Measurements from ENCODE around the gene RPS6KC1. TPM values are rescaled to one million over a fixed set of nuclear protein-coding genes. Genes with fewer than 3 reads are reported as not detected.

The RPS6KC1 gene
- total RNA-seq, 1 experiment from 2014 or later, result 16.9 TPM

DNA sequence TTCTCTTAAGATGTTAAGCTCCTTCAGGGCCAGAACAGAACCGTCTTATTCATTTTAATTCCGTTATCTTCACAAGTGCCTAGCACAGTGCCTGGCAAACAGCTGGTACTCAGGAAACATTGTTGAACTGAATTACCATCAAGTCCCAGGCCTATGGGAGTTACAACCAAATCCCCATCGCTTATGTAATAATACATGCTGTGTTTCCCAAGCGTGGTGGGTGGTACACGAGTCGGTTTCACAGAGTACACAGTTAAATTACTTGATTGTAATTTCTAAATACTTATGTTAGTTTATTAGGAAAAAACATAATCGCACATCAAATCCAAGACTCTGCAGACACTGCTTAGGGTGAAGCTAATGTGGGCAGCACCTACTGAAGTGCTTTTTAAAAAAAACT, 36.4 kb upstream of the RPS6KC1 start:
- no peak for DNase-seq
- Histone ChIP-seq H3K79me1 (ENCODE audit: insufficient read depth, low read depth, low read length, poor library complexity, severe bottlenecking) (no peaks in the 10 kb centered on the region), H2AK5ac (ENCODE audit: insufficient read length, low read length) (no peak overlapping the region), H3K4ac (ENCODE audit: low read depth, low read length) (no peak overlapping the region), H3K23me2 (ENCODE audit: insufficient read length, low read depth, low read length, poor library complexity, severe bottlenecking) (peaks cover 4% of the 10 kb centered on the region), H3K56ac (ENCODE audit: insufficient read length, low read depth, low read length) (no peak overlapping the region), H4K5ac (ENCODE audit: insufficient read length, low read depth, low read length) (no peak overlapping the region), H3K9me3 (ENCODE audit: control insufficient read depth, low read depth, low read length) (no peaks in the 10 kb centered on the region), H2BK20ac (ENCODE audit: low read depth, low read length, poor library complexity, severe bottlenecking) (no peak overlapping the region), H3T11ph (ENCODE audit: low read length) (no peak overlapping the region), H3K9ac (ENCODE audit: extremely low read depth, insufficient read length, low read length) (peak overlapping the region; percentile 89), H2AFZ (ENCODE audit: low read length) (no peak overlapping the region), H4K91ac (ENCODE audit: insufficient read length, low read depth, low read length) (no peak overlapping the region), H3K4me1 (ENCODE audit: insufficient read depth, low read length) (peaks cover 2% of the 10 kb centered on the region; the same call in 1 of the 2 replicates), H3K23ac (ENCODE audit: insufficient read length, low read depth, low read length) (no peak overlapping the region), H3K14ac (ENCODE audit: insufficient read depth, low read length) (no peak overlapping the region), H4K8ac (replicated peaks; ENCODE audit: insufficient read length, low read depth, low read length) (no peak overlapping the region), H3K79me2 (ENCODE audit: insufficient read depth, low read length) (peaks cover 5% of the 10 kb centered on the region; the same call in 1 of the 2 replicates), H2BK15ac (ENCODE audit: low read depth, low read length) (no peak overlapping the region), H3K27ac (ENCODE audit: insufficient read length, low read depth, low read length) (peak overlapping the region; percentile 87), H3K18ac (ENCODE audit: insufficient read length, low read depth, low read length) (no peak overlapping the region), H2BK5ac (ENCODE audit: insufficient read length, low read length) (no peak overlapping the region), H2BK120ac (ENCODE audit: low read depth, low read length, poor library complexity, severe bottlenecking) (no peak overlapping the region), H2BK12ac (ENCODE audit: insufficient read length, low read depth, low read length) (no peak overlapping the region), H3K27me3 (ENCODE audit: insufficient read depth, low read length) (no peaks in the 10 kb centered on the region), H3K4me2 (ENCODE audit: insufficient read depth, insufficient read length, low read length) (peak overlapping the region; percentile 99), H4K20me1 (ENCODE audit: control insufficient read depth, insufficient read depth, insufficient read length) (no peaks in the 10 kb centered on the region)
- peaks cover 5 to 28% (median 27%) of the 10 kb centered on the region in 3 experiments; a peak in 6 of 7 replicates for H3K36me3 Mint-ChIP-seq (ENCODE audit: insufficient read depth in 1 of 3, low read depth in 3 of 3)
- peak overlapping the region in 2 of 3 experiments; percentile 99 to 100; a peak in 5 of 7 replicates for H3K27ac Mint-ChIP-seq
- no peaks in the 10 kb centered on the region for H3K9me3 Mint-ChIP-seq
- H3K4me1 Mint-ChIP-seq, result peaks cover 8 to 11% of the 10 kb centered on the region in 2 experiments
- TF ChIP-seq CTCF (conservative IDR thresholded peaks at IDR 0.05), result no peak
- H3K4me3 Mint-ChIP-seq, result peak overlapping the region; percentile 99 to 100
- no CpG with 5 or more reads among the region's 7 CpGs for WGBS (ENCODE audit: extremely low coverage, insufficient read length, low lambda C conversion rate)
- no peaks in the 10 kb centered on the region for H3K27me3 Mint-ChIP-seq (ENCODE audit: low read depth)

Data from H9 (cell line).